CD14-positive monocyte (primary cell): ENCODE measurements around the gene TCF19. TPM values are rescaled to one million over a fixed set of nuclear protein-coding genes. Genes with fewer than 3 reads are reported as not detected.

ENCODE experiments used
- DNase-seq, 3 donors: peaks; one replicate each; pipeline ENCODE4 v3.0.0-alpha.2; 2011 to 2022
- H2AFZ ChIP-seq: 2 replicates; pipeline ENCODE4 v1.6.0; 2012; ENCODE audit warnings: mild to moderate bottlenecking, low read depth, low read length, inconsistent platforms; ENCODE audit not compliant: insufficient read depth, poor library complexity, severe bottlenecking
- H3K27ac ChIP-seq, 2 donors: 1 replicate in 1 of 2; 2 replicates in 1 of 2; pipeline ENCODE4 v1.5.1; 2012 to 2013; ENCODE audit warnings: low read length in 2 of 2, control low read depth in 1 of 2, inconsistent platforms in 1 of 2, low read depth in 1 of 2, mild to moderate bottlenecking in 1 of 2
- H3K27me3 ChIP-seq, 2 donors: one replicate each; pipeline versions ENCODE4 v1.6.0 to v1.6.1; 2011 to 2013; ENCODE audit warnings: low read length in 2 of 2; ENCODE audit not compliant: control insufficient read depth in 2 of 2, insufficient read depth in 2 of 2
- H3K36me3 ChIP-seq, 2 donors: replicated peaks in 1 of 2; 1 replicate in 1 of 2; 2 replicates in 1 of 2; pipeline versions ENCODE4 v1.5.1 to v1.6.1; 2012 to 2013; ENCODE audit warnings: low read length in 2 of 2, control low read depth in 1 of 2, inconsistent platforms in 1 of 2, mild to moderate bottlenecking in 1 of 2; ENCODE audit not compliant: insufficient read depth in 2 of 2, control insufficient read depth in 1 of 2
- H3K4me1 ChIP-seq, 2 donors: 1 replicate in 1 of 2; 2 replicates in 1 of 2; pipeline versions ENCODE4 v1.5.1 to v1.6.1; 2012 to 2013; ENCODE audit warnings: low read length in 2 of 2, control low read depth in 1 of 2, inconsistent platforms in 1 of 2, mild to moderate bottlenecking in 1 of 2, moderate library complexity in 1 of 2; ENCODE audit not compliant: insufficient read depth in 2 of 2, control insufficient read depth in 1 of 2
- H3K4me2 ChIP-seq: replicated peaks from 2 replicates; pipeline ENCODE3; 2012; ENCODE audit warnings: low read length, moderate library complexity, mild to moderate bottlenecking; ENCODE audit not compliant: poor library complexity, severe bottlenecking; ENCODE audit errors: extremely low read depth
- H3K4me3 ChIP-seq, 3 experiments: fragments of 200-600 bp in 1 of 3; sonication (generic) in 1 of 3; replicated peaks in 1 of 3; 1 replicate in 2 of 3; 2 replicates in 1 of 3; pipeline ENCODE4 v1.5.1; 2011 to 2013; ENCODE audit warnings: low read length in 3 of 3, mild to moderate bottlenecking in 3 of 3, control low read depth in 2 of 3, low read depth in 2 of 3, inconsistent platforms in 1 of 3, moderate library complexity in 1 of 3
- H3K79me2 ChIP-seq: 2 replicates; pipeline ENCODE4 v1.6.0; 2012; ENCODE audit warnings: mild to moderate bottlenecking, control low read depth, inconsistent platforms, low read length, moderate library complexity; ENCODE audit not compliant: insufficient read depth
- H3K9ac ChIP-seq: 2 replicates; pipeline ENCODE4 v1.6.0; 2017; ENCODE audit warnings: low read length, mild to moderate bottlenecking; ENCODE audit not compliant: insufficient read depth, poor library complexity, severe bottlenecking
- H3K9me3 ChIP-seq, 2 donors: replicated peaks in 1 of 2; 1 replicate in 1 of 2; 2 replicates in 1 of 2; pipeline versions ENCODE4 v1.5.1 to v1.6.1; 2012 to 2013; ENCODE audit warnings: low read length in 2 of 2, control low read depth in 1 of 2; ENCODE audit not compliant: control insufficient read depth in 1 of 2, insufficient read depth in 1 of 2
- H4K20me1 ChIP-seq: 2 replicates; pipeline ENCODE4 v1.6.0; 2012; ENCODE audit warnings: mild to moderate bottlenecking, low read length, control low read depth, moderate library complexity; ENCODE audit not compliant: insufficient read depth
- H3K27ac Mint-ChIP-seq, 7 donors: one replicate each; pipeline ENCODE4 v1.8.0; 2020; ENCODE audit warnings: mild to moderate bottlenecking in 7 of 7, mixed read lengths in 7 of 7, moderate library complexity in 6 of 7, inconsistent platforms in 2 of 7
- H3K27me3 Mint-ChIP-seq, 3 donors: one replicate each; pipeline ENCODE4 v1.8.0; 2021 to 2022; ENCODE audit warnings: low read depth in 3 of 3, mild to moderate bottlenecking in 3 of 3, mixed read lengths in 3 of 3, moderate library complexity in 3 of 3, inconsistent platforms in 1 of 3
- H3K36me3 Mint-ChIP-seq, 2 donors: one replicate each; pipeline ENCODE4 v1.8.0; 2020; ENCODE audit warnings: mixed read lengths in 2 of 2, inconsistent platforms in 1 of 2, mild to moderate bottlenecking in 1 of 2
- H3K4me1 Mint-ChIP-seq: one replicate; pipeline ENCODE4 v1.8.0; 2020; ENCODE audit warnings: mild to moderate bottlenecking, mixed read lengths
- H3K4me3 Mint-ChIP-seq, 2 donors: one replicate each; pipeline ENCODE4 v1.8.0; 2020; ENCODE audit warnings: mild to moderate bottlenecking in 2 of 2, mixed read lengths in 2 of 2, moderate library complexity in 1 of 2
- H3K9me3 Mint-ChIP-seq, 7 donors: one replicate each; pipeline ENCODE4 v1.8.0; 2020 to 2022; ENCODE audit warnings: mixed read lengths in 7 of 7, mild to moderate bottlenecking in 6 of 7, moderate library complexity in 6 of 7, inconsistent platforms in 2 of 7
- WGBS: methylation state at CpG from one replicate; pipeline ENCODE4 v1.1.5; 2013; ENCODE audit warnings: missing lambda C conversion rate; ENCODE audit not compliant: insufficient coverage; 5-methylcytosine and 5-hydroxymethylcytosine counted together
- intact Hi-C, 2 donors: fragments of 100-400 bp; cut with micrococcal nuclease; formaldehyde crosslinking; loops; one replicate each; pipeline versions ENCODE4 v1.15.0 to v1.15.1; 2023
- polyA plus RNA-seq, 3 donors: library from polyadenylated mRNA; depleted of rRNA in 1 of 3; unstranded in 2 of 3; stranded (reverse) in 1 of 3; fragments of 300-500 nt in 2 of 3; fragments of >200 nt in 1 of 3; fragmentation: Illumina TruSeq in 2 of 3; gene quantifications; 1 replicate in 2 of 3; 2 replicates in 1 of 3; pipeline ENCODE4 v1.2.3, GENCODE V29; 2012 to 2021
- TF ChIP-seq, protein P1 (sequence below): fragments of 200-600 bp; IDR thresholded peaks from one replicate; pipeline ENCODE4 v1.8.0; 2022; ENCODE audit warnings: antibody characterized with exemption, mild to moderate bottlenecking

Gene TCF19
- polyA plus RNA-seq, 3 donors: 0.75 to 1.1 (median 0.80) TPM

DNA sequence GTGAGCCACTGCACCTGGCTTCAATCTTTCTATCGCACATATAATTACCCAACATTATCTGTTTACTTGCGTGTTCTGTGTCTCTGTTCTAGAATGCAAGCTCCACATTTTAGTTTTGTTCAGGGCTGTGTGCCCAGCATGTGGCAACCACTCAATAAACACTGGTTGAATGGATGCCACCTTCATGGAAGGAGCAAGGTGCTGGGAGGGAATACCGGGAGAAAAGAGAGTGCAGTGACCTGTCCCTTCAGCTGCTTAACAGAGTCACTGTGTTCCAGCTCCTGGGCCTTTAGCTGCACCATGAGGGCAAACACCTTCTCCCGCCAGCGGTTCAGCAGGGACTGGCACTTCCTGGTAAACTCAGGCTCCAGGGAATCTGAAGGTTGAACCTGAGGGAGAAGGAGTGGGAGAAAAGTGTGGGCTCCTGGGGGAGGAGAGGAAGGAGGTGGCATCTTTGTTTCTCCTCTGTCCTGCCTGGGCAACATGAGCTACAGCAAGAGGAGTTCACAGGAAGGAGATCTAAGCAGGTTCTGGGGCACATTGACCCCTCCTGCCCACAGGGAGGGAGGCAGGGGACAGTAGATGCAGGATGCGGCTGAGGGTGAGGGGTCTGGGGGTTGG is 8.5 kb upstream of the TCF19 start:
- H3K36me3 Mint-ChIP-seq: peaks cover 30 to 45% of the 10 kb centered on the region in 2 donors
- Histone ChIP-seq H3K27ac (no peak overlapping the region), H2AFZ (no peak overlapping the region), H3K9me3 (no peaks in the 10 kb centered on the region), H3K4me2 (no peak overlapping the region), H3K9ac (no peak overlapping the region), H3K4me3 (no peak overlapping the region), H3K27me3 (no peaks in the 10 kb centered on the region), H3K4me1 (no peaks in the 10 kb centered on the region), H4K20me1 (no peaks in the 10 kb centered on the region), H3K36me3 (peaks cover 7 to 40% of the 10 kb centered on the region in 2 donors), H3K79me2 (no peaks in the 10 kb centered on the region)
- H3K4me1 Mint-ChIP-seq: no peaks in the 10 kb centered on the region
- H3K4me3 Mint-ChIP-seq: no peak overlapping the region
- no peak for DNase-seq
- 100% methylated on average over 6 of the region's 6 CpGs for WGBS
- no peaks in the 10 kb centered on the region for H3K9me3 Mint-ChIP-seq
- H3K27ac Mint-ChIP-seq: peak overlapping the region in 2 of 7 donors; percentile 36 to 50
- TF ChIP-seq, protein P1, sequence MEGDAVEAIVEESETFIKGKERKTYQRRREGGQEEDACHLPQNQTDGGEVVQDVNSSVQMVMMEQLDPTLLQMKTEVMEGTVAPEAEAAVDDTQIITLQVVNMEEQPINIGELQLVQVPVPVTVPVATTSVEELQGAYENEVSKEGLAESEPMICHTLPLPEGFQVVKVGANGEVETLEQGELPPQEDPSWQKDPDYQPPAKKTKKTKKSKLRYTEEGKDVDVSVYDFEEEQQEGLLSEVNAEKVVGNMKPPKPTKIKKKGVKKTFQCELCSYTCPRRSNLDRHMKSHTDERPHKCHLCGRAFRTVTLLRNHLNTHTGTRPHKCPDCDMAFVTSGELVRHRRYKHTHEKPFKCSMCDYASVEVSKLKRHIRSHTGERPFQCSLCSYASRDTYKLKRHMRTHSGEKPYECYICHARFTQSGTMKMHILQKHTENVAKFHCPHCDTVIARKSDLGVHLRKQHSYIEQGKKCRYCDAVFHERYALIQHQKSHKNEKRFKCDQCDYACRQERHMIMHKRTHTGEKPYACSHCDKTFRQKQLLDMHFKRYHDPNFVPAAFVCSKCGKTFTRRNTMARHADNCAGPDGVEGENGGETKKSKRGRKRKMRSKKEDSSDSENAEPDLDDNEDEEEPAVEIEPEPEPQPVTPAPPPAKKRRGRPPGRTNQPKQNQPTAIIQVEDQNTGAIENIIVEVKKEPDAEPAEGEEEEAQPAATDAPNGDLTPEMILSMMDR: no peak
- no peaks in the 10 kb centered on the region for H3K27me3 Mint-ChIP-seq
- intact Hi-C loops: no loop called here

DNA sequence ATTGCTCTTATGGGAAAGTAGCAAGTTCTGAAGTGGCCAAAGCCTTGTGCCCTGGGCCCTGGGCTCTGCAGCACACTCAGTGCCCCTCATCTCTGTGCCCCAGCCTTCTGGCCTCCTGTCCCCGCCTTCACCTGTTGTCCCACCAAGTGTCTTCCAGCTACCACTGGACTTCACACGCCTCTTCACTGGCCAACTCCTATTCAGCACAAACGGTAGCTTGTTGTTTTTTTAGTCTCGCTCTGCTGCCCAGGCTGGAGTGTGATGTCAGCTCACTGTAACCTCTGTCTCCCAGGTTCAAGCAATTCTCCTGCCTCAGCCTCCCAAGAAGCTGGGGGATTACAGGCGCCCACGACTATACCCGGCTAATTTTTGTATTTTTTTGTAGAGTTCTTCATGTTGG is 5.6 kb upstream of the TCF19 start:
- DNase-seq: no peak
- no peak overlapping the region for H2AFZ ChIP-seq
- no peak overlapping the region for H3K9ac ChIP-seq
- H3K79me2 ChIP-seq: no peaks in the 10 kb centered on the region
- no peak overlapping the region for H3K4me3 ChIP-seq
- no peaks in the 10 kb centered on the region for H3K9me3 Mint-ChIP-seq
- H3K27me3 Mint-ChIP-seq: peaks cover 0 to 1% (median 0%) of the 10 kb centered on the region in 3 donors
- H3K4me3 Mint-ChIP-seq: no peak overlapping the region
- intact Hi-C loops: no loop called here
- no peak overlapping the region for H3K4me2 ChIP-seq
- peaks cover 4 to 34% of the 10 kb centered on the region in 2 donors for H3K36me3 ChIP-seq
- H3K27me3 ChIP-seq: no peaks in the 10 kb centered on the region
- H3K9me3 ChIP-seq: no peaks in the 10 kb centered on the region
- H3K27ac Mint-ChIP-seq: peak overlapping the region in 2 of 7 donors; percentile 40 to 81
- H3K4me1 ChIP-seq: peaks cover 4 to 6% of the 10 kb centered on the region in 2 donors
- H3K27ac ChIP-seq: no peak overlapping the region
- H3K4me1 Mint-ChIP-seq: peaks cover 9% of the 10 kb centered on the region
- TF ChIP-seq, protein P1: no peak
- no peaks in the 10 kb centered on the region for H4K20me1 ChIP-seq
- WGBS: 99% methylated on average over 7 of the region's 7 CpGs
- peaks cover 21 to 35% of the 10 kb centered on the region in 2 donors for H3K36me3 Mint-ChIP-seq
